HL-60 (cell line): Measurements from ENCODE around the gene HOXB5.

Experiments used
- DNase-seq, 2 experiments: peaks; one replicate each; pipeline ENCODE4 v3.0.0-alpha.2; 2010 to 2020; ENCODE audit warnings: low read depth in 1 of 2, low spot score in 1 of 2
- H3K27ac ChIP-seq: fragments of 250-450 bp; sonication (Bioruptor Pico); replicated peaks from 2 replicates; pipeline ENCODE4 v1.5.1; 2020; ENCODE audit warnings: mild to moderate bottlenecking, moderate library complexity
- H3K27me3 ChIP-seq: fragments of 250-450 bp; sonication (Bioruptor Pico); 2 replicates; pipeline ENCODE4 v1.5.1; 2021; ENCODE audit warnings: mild to moderate bottlenecking, moderate library complexity; ENCODE audit not compliant: insufficient read depth, poor library complexity, severe bottlenecking
- H3K4me3 ChIP-seq: replicated peaks from 2 replicates; pipeline ENCODE4 v1.5.1; 2011; ENCODE audit warnings: mild to moderate bottlenecking, control low read depth, low read length; ENCODE audit not compliant: insufficient read depth
- GABPA ChIP-seq: IDR thresholded peaks from 2 replicates; pipeline ENCODE4 v1.6.1; 2012; ENCODE audit warnings: low read depth
- POLR2AphosphoS5 ChIP-seq: IDR thresholded peaks from 2 replicates; pipeline ENCODE4 v1.6.1; 2012; ENCODE audit warnings: low read depth
- SPI1 ChIP-seq: IDR thresholded peaks from 2 replicates; pipeline ENCODE4 v1.6.1; 2012; ENCODE audit warnings: low read depth, mild to moderate bottlenecking, borderline replicate concordance
- TF ChIP-seq, protein P1 (sequence below): IDR thresholded peaks from 2 replicates; pipeline ENCODE4 v1.6.1; 2012; ENCODE audit warnings: low read depth; ENCODE audit not compliant: insufficient replicate concordance
- TF ChIP-seq, protein P2 (sequence below): IDR thresholded peaks from one replicate; pipeline ENCODE4 v1.5.1; 2011; ENCODE audit warnings: low read length, control low read depth, inconsistent platforms; ENCODE audit not compliant: insufficient read depth

Gene HOXB5

DNA sequence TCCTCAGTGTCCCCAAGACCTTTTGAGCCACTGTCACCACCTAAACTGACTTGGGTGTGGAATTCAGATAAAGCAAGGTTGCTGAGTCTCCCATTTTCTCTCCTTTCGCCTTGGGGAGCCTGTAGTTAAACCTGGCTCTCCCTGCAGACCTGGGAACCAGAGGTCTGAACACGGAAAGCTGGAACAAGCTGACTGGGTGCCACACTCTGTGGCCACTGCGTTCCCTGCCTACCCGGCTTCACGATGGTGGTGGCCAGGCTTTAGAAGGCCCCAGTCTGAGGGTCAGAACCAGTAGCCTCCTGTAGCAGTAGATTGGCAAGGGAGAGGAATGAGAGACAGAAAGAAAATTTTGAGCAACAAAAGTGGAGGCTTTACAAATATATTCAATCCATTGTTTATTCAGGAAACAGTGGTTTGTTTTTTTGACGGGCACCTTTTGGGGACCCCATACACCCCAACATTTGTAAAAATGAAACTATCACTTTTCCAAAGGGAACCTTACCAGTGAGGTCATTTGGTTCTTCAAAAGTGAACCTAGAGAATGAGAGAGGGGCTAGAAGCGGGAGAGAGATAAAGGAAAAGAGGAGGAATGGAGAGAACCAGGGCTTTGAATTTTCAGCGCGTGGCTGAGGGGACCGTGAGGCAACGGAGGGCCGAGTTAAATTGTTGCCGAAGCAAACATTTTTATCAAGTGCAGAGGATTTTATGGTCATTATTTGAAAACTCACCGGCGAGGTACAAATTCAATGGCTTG, 23.3 kb upstream of the HOXB5 start:
- H3K27me3 ChIP-seq: peaks cover 85% of the 10 kb centered on the region
- no peak overlapping the region for H3K27ac ChIP-seq
- DNase-seq: no peak
- TF ChIP-seq GABPA (no peak), SPI1 (no peak)
- H3K4me3 ChIP-seq: no peak overlapping the region

DNA sequence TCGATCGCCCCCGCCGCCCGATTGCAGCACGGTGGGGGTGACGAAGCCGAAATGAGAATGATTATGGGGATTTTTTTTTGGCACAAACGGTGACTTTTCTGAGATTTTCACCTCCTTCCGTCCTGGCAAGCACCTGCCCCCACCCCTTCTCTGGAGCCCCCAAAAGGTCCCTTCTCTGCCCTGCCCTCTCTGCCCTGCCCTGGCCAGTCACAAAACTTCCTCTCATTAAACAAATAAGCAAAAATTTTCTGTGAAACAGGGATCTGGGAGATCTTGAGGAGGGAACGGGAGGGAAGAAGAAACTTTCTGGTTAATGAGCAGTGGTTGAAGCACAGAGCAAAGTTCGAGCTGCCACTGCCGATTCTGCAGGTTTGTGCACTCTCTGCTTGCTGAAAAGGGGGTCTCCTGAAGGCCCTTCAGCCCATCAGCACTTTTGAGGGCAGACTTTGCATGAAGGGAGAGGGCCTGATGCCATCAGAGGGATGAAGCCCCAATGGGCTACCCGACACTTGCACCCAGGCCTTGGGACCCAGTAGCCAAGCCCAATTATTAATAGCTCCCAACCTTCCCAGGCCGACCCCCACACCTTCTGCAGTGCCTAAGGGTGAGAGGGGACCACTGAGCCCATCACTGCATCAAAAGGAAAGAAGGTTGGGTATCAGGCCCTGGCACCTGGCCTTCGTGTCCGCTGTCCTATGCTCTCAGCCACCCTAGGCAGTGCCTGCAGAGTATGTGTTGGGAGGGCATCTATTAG, 22.6 kb upstream of the HOXB5 start:
- DNase-seq: no peak
- Histone ChIP-seq H3K27me3 (peaks cover 86% of the 10 kb centered on the region), H3K27ac (no peak overlapping the region), H3K4me3 (no peak overlapping the region)
- TF ChIP-seq, protein P1, sequence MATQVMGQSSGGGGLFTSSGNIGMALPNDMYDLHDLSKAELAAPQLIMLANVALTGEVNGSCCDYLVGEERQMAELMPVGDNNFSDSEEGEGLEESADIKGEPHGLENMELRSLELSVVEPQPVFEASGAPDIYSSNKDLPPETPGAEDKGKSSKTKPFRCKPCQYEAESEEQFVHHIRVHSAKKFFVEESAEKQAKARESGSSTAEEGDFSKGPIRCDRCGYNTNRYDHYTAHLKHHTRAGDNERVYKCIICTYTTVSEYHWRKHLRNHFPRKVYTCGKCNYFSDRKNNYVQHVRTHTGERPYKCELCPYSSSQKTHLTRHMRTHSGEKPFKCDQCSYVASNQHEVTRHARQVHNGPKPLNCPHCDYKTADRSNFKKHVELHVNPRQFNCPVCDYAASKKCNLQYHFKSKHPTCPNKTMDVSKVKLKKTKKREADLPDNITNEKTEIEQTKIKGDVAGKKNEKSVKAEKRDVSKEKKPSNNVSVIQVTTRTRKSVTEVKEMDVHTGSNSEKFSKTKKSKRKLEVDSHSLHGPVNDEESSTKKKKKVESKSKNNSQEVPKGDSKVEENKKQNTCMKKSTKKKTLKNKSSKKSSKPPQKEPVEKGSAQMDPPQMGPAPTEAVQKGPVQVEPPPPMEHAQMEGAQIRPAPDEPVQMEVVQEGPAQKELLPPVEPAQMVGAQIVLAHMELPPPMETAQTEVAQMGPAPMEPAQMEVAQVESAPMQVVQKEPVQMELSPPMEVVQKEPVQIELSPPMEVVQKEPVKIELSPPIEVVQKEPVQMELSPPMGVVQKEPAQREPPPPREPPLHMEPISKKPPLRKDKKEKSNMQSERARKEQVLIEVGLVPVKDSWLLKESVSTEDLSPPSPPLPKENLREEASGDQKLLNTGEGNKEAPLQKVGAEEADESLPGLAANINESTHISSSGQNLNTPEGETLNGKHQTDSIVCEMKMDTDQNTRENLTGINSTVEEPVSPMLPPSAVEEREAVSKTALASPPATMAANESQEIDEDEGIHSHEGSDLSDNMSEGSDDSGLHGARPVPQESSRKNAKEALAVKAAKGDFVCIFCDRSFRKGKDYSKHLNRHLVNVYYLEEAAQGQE: no peak
- TF ChIP-seq, protein P2, sequence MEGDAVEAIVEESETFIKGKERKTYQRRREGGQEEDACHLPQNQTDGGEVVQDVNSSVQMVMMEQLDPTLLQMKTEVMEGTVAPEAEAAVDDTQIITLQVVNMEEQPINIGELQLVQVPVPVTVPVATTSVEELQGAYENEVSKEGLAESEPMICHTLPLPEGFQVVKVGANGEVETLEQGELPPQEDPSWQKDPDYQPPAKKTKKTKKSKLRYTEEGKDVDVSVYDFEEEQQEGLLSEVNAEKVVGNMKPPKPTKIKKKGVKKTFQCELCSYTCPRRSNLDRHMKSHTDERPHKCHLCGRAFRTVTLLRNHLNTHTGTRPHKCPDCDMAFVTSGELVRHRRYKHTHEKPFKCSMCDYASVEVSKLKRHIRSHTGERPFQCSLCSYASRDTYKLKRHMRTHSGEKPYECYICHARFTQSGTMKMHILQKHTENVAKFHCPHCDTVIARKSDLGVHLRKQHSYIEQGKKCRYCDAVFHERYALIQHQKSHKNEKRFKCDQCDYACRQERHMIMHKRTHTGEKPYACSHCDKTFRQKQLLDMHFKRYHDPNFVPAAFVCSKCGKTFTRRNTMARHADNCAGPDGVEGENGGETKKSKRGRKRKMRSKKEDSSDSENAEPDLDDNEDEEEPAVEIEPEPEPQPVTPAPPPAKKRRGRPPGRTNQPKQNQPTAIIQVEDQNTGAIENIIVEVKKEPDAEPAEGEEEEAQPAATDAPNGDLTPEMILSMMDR: no peak
- TF ChIP-seq POLR2AphosphoS5 (no peak), SPI1 (no peak)

DNA sequence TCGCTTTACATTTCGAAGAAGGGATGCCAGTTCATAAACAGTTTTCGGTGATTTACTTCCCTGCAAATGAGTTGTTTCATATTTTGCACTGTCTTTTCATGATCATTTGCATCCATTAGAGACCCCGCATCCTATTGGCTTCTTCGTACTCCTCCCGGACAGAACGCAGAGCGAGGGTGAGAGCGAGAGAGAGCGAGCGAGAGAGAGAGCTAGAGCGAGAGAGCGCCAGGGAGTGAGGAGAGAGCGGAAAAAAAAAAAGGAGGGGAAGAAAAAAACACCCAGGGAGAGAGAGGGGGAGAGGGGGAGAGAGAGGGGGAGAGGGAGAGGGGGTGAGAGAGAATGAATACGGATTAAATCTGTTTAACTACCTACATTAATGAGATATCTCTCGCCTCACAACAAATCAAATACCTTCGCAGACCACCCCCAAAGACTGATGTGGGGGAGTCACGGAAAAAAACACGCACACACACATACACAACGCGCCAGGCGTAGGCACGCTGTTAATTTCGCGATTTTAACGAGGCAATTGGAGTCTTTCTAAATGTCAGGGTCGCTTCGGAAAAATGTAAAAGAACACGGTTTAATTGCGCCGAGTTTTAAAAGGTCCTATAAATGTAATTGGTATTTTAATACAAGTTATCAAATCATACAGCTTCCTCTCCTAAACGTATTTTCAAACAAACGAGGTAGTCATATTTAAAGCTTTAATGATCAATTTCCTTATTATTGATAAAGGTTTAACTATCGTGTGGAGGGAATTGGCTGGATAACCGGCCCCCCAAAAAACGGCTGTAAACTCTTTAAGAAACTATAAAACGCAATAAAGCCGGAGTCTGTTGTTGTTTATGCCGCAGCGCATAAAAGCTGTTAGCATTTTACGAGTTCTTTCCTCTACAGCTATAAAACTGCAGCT, 21.7 kb upstream of the HOXB5 start, which contains the start of gene HOXB8:
TSS of gene HOXB8 (minus strand) at position 246 of the 916 bp plus-strand sequence. CDS start 588 bp downstream, outside the sequence.
- no peak for DNase-seq
- H3K4me3 ChIP-seq: no peak within 1 kb of the TSS
- TF ChIP-seq SPI1 (no peak), GABPA (no peak), POLR2AphosphoS5 (no peak)
- TF ChIP-seq, protein P2: no peak
- TF ChIP-seq, protein P1: no peak
- H3K27me3 ChIP-seq: peaks cover 86% of the 10 kb centered on the region
- H3K27ac ChIP-seq: no peak within 1 kb of the TSS
